GM12878 (cell line): ENCODE measurements around the gene ANO9. TPM values are rescaled to one million over a fixed set of nuclear protein-coding genes. Genes with fewer than 3 reads are reported as not detected.

Experiments
- CBX5 ChIP-seq: sonication (generic); IDR thresholded peaks from 2 replicates; pipeline ENCODE4 v1.6.1; 2016; ENCODE audit warnings: low read depth, moderate library complexity, mild to moderate bottlenecking, inconsistent platforms
- GABPA ChIP-seq: IDR thresholded peaks from 2 replicates; pipeline ENCODE4 v1.6.1; 2014; ENCODE audit warnings: antibody characterized with exemption, low read depth, mild to moderate bottlenecking, inconsistent platforms
- GATAD2B ChIP-seq: fragments of 450-650 bp; conservative IDR thresholded peaks from 2 replicates; pipeline ENCODE4 v1.6.1; 2017; ENCODE audit warnings: low read depth, mild to moderate bottlenecking, moderate library complexity
- YBX1 ChIP-seq: fragments of 450-650 bp; IDR thresholded peaks from 2 replicates; pipeline ENCODE4 v1.6.1; 2016; ENCODE audit warnings: antibody characterized with exemption
- polyA plus RNA-seq, 11 experiments: library from polyadenylated mRNA; depleted of rRNA in 4 of 11; unstranded in 6 of 11; stranded (reverse) in 5 of 11; fragments of >200 nt; fragmentation: Nextera tagmentation in 4 of 11; fragmentation: Illumina TruSeq in 1 of 11; extraction: Ambion mirVana in 4 of 11; extraction: Trizol in 1 of 11; gene quantifications; 1 replicate in 1 of 11; 2 replicates in 10 of 11; pipeline versions ENCODE4 v1.2.1 to v1.2.3, GENCODE V29; 2011 to 2016; ENCODE audit warnings: inconsistent platforms in 2 of 11, missing spikeins in 2 of 11, low read depth in 1 of 11
- total RNA-seq, 4 experiments: library from RNA; depleted of rRNA in 3 of 4; stranded (reverse); fragments of >200 nt in 3 of 4; fragmentation: Illumina TruSeq in 1 of 4; extraction: Trizol in 1 of 4; gene quantifications; 2 replicates each; pipeline versions ENCODE4 v1.2.1 to v1.2.3, GENCODE V29; 2013 to 2021
- TF ChIP-seq, protein P1 (sequence below), 3 experiments: IDR thresholded peaks in 2 of 3; conservative IDR thresholded peaks in 1 of 3; 2 replicates each; pipeline ENCODE4 v1.5.1; 2011; ENCODE audit warnings: low read depth in 3 of 3, low read length in 3 of 3, mild to moderate bottlenecking in 3 of 3, control low read depth in 2 of 3, moderate library complexity in 2 of 3, inconsistent platforms in 1 of 3, mixed read lengths in 1 of 3; ENCODE audit not compliant: control insufficient read depth in 2 of 3, insufficient read depth in 1 of 3; ENCODE audit errors: extremely low read depth in 1 of 3
- TF ChIP-seq, protein P2 (sequence below): fragments of 450-650 bp; formaldehyde crosslinking; IDR thresholded peaks from 2 replicates; pipeline ENCODE4 v1.4.0; 2020; ENCODE audit warnings: mild to moderate bottlenecking, moderate library complexity
- TF ChIP-seq, protein P3 (sequence below): IDR thresholded peaks from 2 replicates; pipeline ENCODE4 v1.6.1; 2012; ENCODE audit warnings: low read depth, low read length, improper control_type of control experiment
- TF ChIP-seq, protein P4 (sequence below): fragments of 450-650 bp; formaldehyde crosslinking; IDR thresholded peaks from 2 replicates; pipeline ENCODE4 v1.4.0; 2022; ENCODE audit warnings: mild to moderate bottlenecking, moderate library complexity

Gene ANO9
- total and polyA plus RNA-seq, 10 of the 15 experiments (the other 5 are each of a cell fraction or from before 2014, with no cell fraction given) = 0.21 to 42.3 (median 12.0) TPM

DNA sequence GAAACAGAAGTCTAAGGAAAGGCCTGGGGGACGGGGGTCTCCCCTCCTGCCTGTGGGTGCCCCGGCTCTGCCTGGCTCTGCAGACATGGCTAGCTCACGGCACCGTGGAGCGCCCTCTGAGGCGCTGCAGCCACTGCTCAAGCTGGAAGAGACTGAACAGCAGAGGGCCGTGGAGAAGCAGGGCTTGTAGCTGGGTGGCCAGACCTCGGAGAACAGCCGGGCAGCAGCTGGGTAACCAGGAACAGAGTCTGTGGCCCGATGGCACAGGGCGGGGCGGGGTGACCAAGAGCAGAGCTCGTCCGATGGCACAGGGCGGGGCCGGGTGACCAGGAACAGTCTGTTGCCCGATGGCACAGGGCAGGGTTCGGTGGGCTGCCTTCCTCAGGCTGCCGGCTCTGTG is 47.2 kb upstream of the ANO9 start (continued):
- TF ChIP-seq, protein P1, sequence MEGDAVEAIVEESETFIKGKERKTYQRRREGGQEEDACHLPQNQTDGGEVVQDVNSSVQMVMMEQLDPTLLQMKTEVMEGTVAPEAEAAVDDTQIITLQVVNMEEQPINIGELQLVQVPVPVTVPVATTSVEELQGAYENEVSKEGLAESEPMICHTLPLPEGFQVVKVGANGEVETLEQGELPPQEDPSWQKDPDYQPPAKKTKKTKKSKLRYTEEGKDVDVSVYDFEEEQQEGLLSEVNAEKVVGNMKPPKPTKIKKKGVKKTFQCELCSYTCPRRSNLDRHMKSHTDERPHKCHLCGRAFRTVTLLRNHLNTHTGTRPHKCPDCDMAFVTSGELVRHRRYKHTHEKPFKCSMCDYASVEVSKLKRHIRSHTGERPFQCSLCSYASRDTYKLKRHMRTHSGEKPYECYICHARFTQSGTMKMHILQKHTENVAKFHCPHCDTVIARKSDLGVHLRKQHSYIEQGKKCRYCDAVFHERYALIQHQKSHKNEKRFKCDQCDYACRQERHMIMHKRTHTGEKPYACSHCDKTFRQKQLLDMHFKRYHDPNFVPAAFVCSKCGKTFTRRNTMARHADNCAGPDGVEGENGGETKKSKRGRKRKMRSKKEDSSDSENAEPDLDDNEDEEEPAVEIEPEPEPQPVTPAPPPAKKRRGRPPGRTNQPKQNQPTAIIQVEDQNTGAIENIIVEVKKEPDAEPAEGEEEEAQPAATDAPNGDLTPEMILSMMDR (IDR thresholded peaks at IDR 0.05 in 2 of 3, conservative IDR thresholded peaks at IDR 0.05 in 1 of 3; ENCODE audit: control insufficient read depth in 2 of 3, extremely low read depth in 1 of 3, insufficient read depth in 1 of 3, low read depth in 3 of 3, low read length in 3 of 3) = no peak
- TF ChIP-seq GATAD2B = no peak
- TF ChIP-seq, protein P2, sequence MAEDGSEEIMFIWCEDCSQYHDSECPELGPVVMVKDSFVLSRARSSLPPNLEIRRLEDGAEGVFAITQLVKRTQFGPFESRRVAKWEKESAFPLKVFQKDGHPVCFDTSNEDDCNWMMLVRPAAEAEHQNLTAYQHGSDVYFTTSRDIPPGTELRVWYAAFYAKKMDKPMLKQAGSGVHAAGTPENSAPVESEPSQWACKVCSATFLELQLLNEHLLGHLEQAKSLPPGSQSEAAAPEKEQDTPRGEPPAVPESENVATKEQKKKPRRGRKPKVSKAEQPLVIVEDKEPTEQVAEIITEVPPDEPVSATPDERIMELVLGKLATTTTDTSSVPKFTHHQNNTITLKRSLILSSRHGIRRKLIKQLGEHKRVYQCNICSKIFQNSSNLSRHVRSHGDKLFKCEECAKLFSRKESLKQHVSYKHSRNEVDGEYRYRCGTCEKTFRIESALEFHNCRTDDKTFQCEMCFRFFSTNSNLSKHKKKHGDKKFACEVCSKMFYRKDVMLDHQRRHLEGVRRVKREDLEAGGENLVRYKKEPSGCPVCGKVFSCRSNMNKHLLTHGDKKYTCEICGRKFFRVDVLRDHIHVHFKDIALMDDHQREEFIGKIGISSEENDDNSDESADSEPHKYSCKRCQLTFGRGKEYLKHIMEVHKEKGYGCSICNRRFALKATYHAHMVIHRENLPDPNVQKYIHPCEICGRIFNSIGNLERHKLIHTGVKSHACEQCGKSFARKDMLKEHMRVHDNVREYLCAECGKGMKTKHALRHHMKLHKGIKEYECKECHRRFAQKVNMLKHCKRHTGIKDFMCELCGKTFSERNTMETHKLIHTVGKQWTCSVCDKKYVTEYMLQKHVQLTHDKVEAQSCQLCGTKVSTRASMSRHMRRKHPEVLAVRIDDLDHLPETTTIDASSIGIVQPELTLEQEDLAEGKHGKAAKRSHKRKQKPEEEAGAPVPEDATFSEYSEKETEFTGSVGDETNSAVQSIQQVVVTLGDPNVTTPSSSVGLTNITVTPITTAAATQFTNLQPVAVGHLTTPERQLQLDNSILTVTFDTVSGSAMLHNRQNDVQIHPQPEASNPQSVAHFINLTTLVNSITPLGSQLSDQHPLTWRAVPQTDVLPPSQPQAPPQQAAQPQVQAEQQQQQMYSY (CRISPR knock-in tag) = no peak
- TF ChIP-seq CBX5 = no peak
- TF ChIP-seq, protein P3, sequence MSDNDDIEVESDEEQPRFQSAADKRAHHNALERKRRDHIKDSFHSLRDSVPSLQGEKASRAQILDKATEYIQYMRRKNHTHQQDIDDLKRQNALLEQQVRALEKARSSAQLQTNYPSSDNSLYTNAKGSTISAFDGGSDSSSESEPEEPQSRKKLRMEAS = no peak
- no peak for TF ChIP-seq YBX1
- TF ChIP-seq, protein P4, sequence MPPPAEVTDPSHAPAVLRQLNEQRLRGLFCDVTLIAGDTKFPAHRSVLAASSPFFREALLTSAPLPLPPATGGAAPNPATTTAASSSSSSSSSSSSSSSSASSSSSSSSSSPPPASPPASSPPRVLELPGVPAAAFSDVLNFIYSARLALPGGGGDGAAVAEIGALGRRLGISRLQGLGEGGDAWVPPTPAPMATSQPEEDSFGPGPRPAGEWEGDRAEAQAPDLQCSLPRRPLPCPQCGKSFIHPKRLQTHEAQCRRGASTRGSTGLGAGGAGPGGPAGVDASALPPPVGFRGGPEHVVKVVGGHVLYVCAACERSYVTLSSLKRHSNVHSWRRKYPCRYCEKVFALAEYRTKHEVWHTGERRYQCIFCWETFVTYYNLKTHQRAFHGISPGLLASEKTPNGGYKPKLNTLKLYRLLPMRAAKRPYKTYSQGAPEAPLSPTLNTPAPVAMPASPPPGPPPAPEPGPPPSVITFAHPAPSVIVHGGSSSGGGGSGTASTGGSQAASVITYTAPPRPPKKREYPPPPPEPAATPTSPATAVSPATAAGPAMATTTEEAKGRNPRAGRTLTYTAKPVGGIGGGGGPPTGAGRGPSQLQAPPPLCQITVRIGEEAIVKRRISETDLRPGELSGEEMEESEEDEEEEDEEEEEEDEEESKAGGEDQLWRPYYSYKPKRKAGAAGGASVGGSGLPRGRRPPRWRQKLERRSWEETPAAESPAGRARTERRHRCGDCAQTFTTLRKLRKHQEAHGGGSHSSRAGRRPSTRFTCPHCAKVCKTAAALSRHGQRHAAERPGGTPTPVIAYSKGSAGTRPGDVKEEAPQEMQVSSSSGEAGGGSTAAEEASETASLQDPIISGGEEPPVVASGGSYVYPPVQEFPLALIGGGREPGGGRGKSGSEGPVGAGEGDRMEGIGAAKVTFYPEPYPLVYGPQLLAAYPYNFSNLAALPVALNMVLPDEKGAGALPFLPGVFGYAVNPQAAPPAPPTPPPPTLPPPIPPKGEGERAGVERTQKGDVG (CRISPR knock-in tag) = no peak
- no peak for TF ChIP-seq GABPA
